ENCODE results near the gene TNFRSF8.

DNA sequence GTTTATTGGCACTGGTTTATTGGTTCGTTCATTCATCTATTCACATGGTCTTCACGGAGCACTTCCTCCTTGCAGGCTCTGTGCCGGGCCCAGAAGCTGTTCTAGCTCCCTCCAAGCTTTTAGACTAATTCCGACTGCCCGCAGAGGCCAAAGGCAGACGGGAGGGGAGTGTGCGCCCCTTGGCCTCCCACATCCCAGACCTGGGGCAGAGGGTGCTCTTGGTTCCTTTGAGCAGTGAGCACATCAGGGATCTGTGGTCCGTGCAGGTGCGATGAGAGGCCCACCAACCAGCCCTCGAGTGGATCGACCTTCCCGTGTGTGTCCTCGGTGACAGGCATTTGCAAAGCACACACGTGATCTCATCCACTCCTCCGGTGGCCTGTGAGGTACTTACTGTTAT is 65.0 kb downstream of the TNFRSF8 start:
- TF ChIP-seq CTCF (optimal IDR thresholded peaks at IDR 0.05 in 1 of 3, IDR thresholded peaks at IDR 0.05 in 1 of 3, conservative IDR thresholded peaks at IDR 0.05 in 1 of 3; ENCODE audit: extremely low read depth in 1 of 3, insufficient read depth in 2 of 3, low read length in 3 of 3) (no peak), EZH2 (IDR thresholded peaks at IDR 0.05; ENCODE audit: low read length) (no peak)

All from keratinocyte (primary cell).